Measurements from ENCODE around the gene IMMP2L. TPM values are rescaled to one million over a fixed set of nuclear protein-coding genes. Genes with fewer than 3 reads are reported as not detected.

The IMMP2L gene
- polyA plus RNA-seq, 1 experiment = 5.8 TPM

DNA sequence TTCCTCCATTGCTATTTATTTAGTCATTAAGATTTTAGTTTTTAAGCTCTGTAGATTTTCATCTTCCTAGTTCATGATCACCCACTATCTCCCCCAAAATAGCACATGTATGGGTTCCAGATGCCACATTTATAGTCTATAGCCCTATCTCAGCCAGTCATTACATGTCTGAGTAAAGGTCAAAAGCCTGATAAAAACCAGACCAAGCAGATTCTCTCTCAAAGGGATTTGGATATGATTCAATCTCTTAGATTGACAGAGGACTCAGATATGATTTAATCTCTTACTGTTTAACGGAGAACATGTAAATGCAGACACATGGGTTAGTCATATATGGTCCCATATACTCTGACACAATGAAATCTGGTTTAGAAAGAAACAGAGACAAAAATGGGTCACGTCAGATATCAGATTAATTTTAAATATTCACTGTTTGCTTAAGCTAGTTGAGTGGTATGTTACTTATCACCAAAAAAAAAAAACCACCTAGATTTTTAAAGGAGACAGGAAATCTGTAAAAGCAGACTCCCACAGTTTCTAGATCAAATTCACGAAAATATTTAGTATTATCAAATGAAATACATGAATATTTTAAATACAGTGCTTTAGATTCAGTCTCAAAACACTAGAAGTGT lies 578.4 kb downstream of the IMMP2L start:
- H3K27me3 ChIP-seq (ENCODE audit: control insufficient read depth, insufficient read depth, low read length) = no peaks in the 10 kb centered on the region
- H3K36me3 ChIP-seq (ENCODE audit: control insufficient read depth, insufficient read depth, low read length) = no peaks in the 10 kb centered on the region
- DNase-seq (ENCODE audit: low read depth) = no peak
- POLR2A ChIA-PET = no interaction called here
- no peak overlapping the region for H3K4me3 ChIP-seq (ENCODE audit: low read depth, low read length)
- CTCF ChIA-PET = interaction anchor here (0.9 kb wide), 1 partner anchor 19 kb away, joined by 3 read pairs; no protein-coding TSS in a partner anchor
- TF ChIP-seq, protein P1, sequence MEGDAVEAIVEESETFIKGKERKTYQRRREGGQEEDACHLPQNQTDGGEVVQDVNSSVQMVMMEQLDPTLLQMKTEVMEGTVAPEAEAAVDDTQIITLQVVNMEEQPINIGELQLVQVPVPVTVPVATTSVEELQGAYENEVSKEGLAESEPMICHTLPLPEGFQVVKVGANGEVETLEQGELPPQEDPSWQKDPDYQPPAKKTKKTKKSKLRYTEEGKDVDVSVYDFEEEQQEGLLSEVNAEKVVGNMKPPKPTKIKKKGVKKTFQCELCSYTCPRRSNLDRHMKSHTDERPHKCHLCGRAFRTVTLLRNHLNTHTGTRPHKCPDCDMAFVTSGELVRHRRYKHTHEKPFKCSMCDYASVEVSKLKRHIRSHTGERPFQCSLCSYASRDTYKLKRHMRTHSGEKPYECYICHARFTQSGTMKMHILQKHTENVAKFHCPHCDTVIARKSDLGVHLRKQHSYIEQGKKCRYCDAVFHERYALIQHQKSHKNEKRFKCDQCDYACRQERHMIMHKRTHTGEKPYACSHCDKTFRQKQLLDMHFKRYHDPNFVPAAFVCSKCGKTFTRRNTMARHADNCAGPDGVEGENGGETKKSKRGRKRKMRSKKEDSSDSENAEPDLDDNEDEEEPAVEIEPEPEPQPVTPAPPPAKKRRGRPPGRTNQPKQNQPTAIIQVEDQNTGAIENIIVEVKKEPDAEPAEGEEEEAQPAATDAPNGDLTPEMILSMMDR (IDR thresholded peaks at IDR 0.05; ENCODE audit: insufficient read depth, low read depth, low read length) = no peak

DNA sequence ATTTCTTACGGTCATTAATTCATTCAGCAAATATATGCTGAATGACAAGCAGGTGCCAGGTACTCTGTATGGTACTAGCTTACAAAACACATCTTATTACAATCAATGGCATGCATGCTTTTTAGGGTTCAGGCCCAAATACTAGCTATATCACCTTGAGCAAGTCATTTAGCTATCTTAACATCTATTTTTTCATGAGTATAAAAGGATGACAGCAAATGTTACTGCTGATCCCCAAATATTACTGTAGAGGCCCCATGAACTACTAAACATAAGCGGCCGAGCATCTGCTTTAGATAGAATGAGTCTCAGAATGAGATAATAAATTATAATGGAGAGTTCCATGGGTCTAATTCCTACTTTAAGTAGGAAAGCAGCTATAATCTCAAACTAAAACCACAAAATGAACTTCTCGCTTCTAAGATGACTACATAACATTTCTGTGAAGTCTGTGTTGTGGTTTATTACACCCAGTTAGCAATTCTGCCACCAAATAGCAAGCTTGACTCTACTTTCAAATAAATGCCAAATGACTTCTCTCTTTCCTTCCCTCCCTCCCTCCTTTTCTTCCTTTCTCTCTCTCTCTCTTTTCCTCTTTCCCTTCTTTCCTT lies 585.1 kb downstream of the IMMP2L start:
- ChIA-PET CTCF (no interaction called here), POLR2A (no interaction called here)
- Histone ChIP-seq H3K36me3 (ENCODE audit: control insufficient read depth, insufficient read depth, low read length) (no peaks in the 10 kb centered on the region), H3K27me3 (ENCODE audit: control insufficient read depth, insufficient read depth, low read length) (no peaks in the 10 kb centered on the region), H3K4me3 (ENCODE audit: low read depth, low read length) (no peak overlapping the region)
- no peak for DNase-seq (ENCODE audit: low read depth)
- TF ChIP-seq, protein P1 (IDR thresholded peaks at IDR 0.05; ENCODE audit: insufficient read depth, low read depth, low read length) = no peak

DNA sequence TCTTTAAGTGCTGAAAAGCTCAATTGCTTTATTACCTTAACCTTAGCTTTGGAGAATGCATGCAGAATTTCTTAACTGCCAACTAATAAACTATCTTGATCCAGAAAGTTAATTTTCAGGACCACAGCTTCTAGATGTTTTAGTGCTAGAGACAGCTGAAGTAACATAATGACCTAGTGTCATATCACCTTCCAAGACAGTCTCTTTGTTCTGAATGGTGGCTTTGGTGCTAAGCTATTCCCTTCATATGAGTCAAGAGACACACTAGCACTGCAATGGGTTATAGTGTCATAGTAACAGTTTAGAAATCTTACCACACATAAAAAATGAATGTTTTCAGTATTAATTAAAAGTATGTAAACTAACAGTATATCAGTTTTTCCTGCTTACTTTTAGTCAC lies 586.8 kb downstream of the IMMP2L start:
- DNase-seq (ENCODE audit: low read depth) = no peak
- CTCF ChIA-PET = no interaction called here
- no peaks in the 10 kb centered on the region for H3K27me3 ChIP-seq (ENCODE audit: control insufficient read depth, insufficient read depth, low read length)
- H3K4me3 ChIP-seq (ENCODE audit: low read depth, low read length) = no peak overlapping the region
- POLR2A ChIA-PET = no interaction called here
- no peaks in the 10 kb centered on the region for H3K36me3 ChIP-seq (ENCODE audit: control insufficient read depth, insufficient read depth, low read length)
- TF ChIP-seq, protein P1 (IDR thresholded peaks at IDR 0.05; ENCODE audit: insufficient read depth, low read depth, low read length) = no peak

DNA sequence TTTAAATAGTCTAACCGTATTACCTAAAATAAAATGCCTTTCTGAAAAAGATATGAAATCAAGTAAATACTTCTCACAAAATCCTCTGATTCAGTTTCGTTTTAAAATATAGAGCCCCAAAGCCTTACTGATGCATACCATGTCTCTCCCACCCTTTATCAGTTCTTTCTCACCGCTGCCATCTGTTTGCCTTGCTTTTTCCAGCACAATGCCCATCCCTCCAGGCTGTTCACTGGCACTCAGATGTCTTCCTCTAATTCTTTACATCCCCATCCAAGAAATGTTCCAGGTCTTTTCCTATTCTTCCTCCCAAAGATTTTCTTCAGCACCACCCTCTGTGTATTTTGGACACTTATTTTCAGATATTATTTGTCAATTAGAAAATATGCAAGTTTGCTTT lies 587.9 kb downstream of the IMMP2L start:
- DNase-seq (ENCODE audit: low read depth) = no peak
- TF ChIP-seq, protein P1 (IDR thresholded peaks at IDR 0.05; ENCODE audit: insufficient read depth, low read depth, low read length) = no peak
- ChIA-PET CTCF (no interaction called here), POLR2A (no interaction called here)
- Histone ChIP-seq H3K36me3 (ENCODE audit: control insufficient read depth, insufficient read depth, low read length) (no peaks in the 10 kb centered on the region), H3K27me3 (ENCODE audit: control insufficient read depth, insufficient read depth, low read length) (no peaks in the 10 kb centered on the region), H3K4me3 (ENCODE audit: low read depth, low read length) (no peak overlapping the region)

DNA sequence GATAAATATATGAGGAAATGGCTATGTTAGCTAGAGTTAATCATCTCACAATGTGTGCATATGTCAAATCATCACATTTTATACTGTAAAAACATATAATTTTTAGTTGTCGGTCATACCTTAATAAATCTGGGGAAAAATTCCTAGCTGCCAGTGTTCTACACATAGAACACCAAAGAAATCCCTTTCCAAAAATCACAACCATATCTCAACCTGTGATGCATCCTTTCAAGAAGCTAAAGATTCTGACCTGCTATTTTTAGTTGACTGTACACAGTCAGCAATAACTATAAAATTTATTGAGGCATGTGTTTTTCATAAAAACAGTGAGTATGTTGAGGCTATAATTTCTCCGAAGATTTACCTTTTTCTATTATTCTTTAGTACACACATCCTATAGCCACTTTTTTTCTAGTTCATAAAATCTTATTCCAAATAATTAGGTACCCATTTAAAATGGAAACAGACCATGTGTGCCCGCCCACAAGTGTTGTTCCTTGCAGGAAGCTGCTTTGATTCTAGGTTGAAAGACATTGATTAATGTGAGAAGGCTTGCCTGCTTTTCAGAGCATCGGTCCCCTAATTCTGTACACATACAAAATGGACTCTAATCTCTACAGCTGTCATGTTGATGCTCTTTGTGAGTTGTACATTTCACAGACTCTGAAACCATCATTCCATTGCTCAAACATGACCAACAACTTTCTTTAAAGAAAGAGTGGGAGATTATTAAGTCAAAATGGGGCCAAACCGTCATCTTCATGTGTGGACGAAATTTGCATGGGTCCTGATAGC lies 588.9 kb downstream of the IMMP2L start:
- TF ChIP-seq, protein P1 (IDR thresholded peaks at IDR 0.05; ENCODE audit: insufficient read depth, low read depth, low read length) = no peak
- DNase-seq (ENCODE audit: low read depth) = no peak
- Histone ChIP-seq H3K4me3 (ENCODE audit: low read depth, low read length) (no peak overlapping the region), H3K27me3 (ENCODE audit: control insufficient read depth, insufficient read depth, low read length) (no peaks in the 10 kb centered on the region), H3K36me3 (ENCODE audit: control insufficient read depth, insufficient read depth, low read length) (no peaks in the 10 kb centered on the region)
- ChIA-PET POLR2A (no interaction called here), CTCF (interaction anchor here (0.6 kb wide), 1 partner anchor 108 kb away, joined by 3 read pairs; no protein-coding TSS in a partner anchor)
